Right cardiac atrium (tissue), 5 donors: ENCODE data around the gene LCT. TPM values are rescaled to one million over a fixed set of nuclear protein-coding genes. Genes with fewer than 3 reads are reported as not detected.

Experiments used
- ATAC-seq, 2 donors: fragments of 200-7000 bp; cut with Tn5 transposase; one replicate each; pipeline versions ENCODE4 v1.8.0 to v1.9.1; 2020; ENCODE audit warnings: moderate library complexity in 2 of 2, mild to moderate bottlenecking in 1 of 2
- DNase-seq, 3 donors: peaks; one replicate each; pipeline ENCODE4 v3.0.0-alpha.2; 2020
- H3K27ac ChIP-seq: one replicate; pipeline ENCODE4 v1.5.1; 2013; ENCODE audit warnings: mild to moderate bottlenecking, low read length, control low read depth, moderate library complexity
- H3K27me3 ChIP-seq: one replicate; pipeline ENCODE4 v1.6.1; 2013; ENCODE audit not compliant: control insufficient read depth, insufficient read depth
- H3K4me1 ChIP-seq: one replicate; pipeline ENCODE4 v1.6.1; 2013; ENCODE audit warnings: low read length; ENCODE audit not compliant: control insufficient read depth, insufficient read depth
- H3K4me3 ChIP-seq: one replicate; pipeline ENCODE4 v1.5.1; 2013; ENCODE audit warnings: low read length, control low read depth
- H3K9me3 ChIP-seq: one replicate; pipeline ENCODE4 v1.6.1; 2013; ENCODE audit warnings: low read length; ENCODE audit not compliant: control insufficient read depth
- WGBS: extraction: QIAGEN DNeasy Blood & Tissue Kit; methylation state at CpG from one replicate; pipeline ENCODE4 v1.1.7; 2013; 5-methylcytosine and 5-hydroxymethylcytosine counted together
- intact Hi-C, 4 donors: fragments of 100-400 bp; cut with DNase I; formaldehyde crosslinking; loops; one replicate each; pipeline versions ENCODE4 v1.11.0 to v1.14.0; 2022 to 2023
- polyA plus RNA-seq: library from polyadenylated mRNA; stranded (reverse); fragments of 200-250 nt; gene quantifications from one replicate; pipeline ENCODE4 v1.2.3, GENCODE V29; 2013
- total RNA-seq, 4 donors: library from RNA; stranded (reverse); fragmentation: NEBNext Ultra II Directional; extraction: Animal tissue kit (Norgen Biotek cat#: 25700); gene quantifications; one replicate each; pipeline ENCODE4 v1.2.1, GENCODE V29; 2021
- donor health status: healthy with polysubstance abuse.
- donor health status: DM: no; HTN: yes; CAD: no.
- donor health status: DM: no; HTN: no; CAD: no.
- donor health status: DM: no; HTN: yes; CAD: no; lungs with severe emphysema.
- donor health status: DM: yes; HTN: yes; CAD: no.

LCT gene
- total and polyA plus RNA-seq, 5 donors: not detected

DNA sequence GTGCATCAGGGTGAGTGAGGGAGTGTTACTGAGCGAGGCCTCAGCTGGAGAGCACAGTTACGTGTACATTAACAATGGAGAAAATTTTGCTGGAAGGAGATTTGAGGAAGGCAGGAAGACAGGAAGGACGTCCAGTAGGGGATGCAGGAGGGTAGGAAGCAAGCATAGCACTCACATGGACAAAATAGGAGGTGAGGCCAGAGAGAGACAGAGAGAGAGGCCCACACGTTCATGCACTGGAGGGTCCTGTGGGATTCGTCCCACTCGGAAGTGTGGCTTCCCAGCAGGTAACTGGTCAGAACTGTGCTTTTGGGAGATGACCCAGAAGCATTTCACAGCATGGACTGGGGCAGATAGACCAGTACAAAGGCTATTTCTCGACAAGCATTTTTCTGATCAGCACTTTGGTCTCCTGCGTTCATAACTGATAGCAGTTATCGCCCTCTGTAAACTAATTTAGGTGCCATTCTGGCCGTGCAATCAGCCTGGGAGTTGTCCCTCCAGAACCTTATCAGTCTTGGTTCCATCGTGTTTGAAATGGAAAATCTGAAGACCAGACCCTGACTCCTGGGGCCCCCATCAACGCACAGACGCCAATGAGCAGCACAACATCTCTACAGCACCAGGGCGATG is 5.7 kb downstream of the LCT start:
- DNase-seq (no peak), ATAC-seq (no peak)
- Histone ChIP-seq H3K4me3 (no peak overlapping the region), H3K9me3 (no peaks in the 10 kb centered on the region), H3K27me3 (no peaks in the 10 kb centered on the region), H3K4me1 (no peaks in the 10 kb centered on the region), H3K27ac (no peak overlapping the region)
- WGBS: 74% methylated on average over 14 of the region's 14 CpGs
- intact Hi-C loops: no loop called here

DNA sequence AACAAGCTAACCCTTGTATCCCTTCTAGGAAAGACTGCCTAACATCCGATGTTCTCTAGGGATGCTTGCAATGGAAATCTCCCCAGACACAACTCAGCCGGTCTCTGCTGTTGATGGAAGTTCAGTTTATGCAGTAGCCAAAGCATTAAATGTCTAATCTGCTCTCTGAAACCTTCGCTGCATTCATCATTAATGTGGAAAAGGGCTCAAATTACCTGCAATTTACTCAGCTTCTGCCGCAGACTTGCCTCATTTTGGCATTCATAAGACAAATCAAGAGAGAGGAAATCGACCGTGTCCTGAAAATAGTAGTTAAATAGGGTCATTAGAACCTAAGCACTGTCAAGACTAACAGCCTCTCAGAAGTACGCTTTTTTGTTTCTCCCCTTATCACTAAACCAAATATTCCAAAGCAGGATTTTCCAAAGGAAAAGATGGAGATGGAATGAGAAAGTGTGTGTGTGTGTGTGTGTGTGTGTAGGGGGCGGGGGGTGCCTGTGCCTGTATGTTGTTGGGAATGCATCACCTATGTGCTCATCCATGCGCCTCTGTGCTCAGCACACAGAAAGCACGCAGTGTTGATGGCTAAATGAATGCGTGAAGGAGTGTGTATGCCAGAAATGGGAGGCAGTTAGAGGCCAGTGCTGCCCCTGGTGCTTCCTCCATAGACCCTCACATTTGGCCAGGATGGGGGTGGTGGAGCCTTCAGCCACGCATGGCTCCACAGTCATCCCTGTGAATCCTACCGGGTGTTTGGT is 7.4 kb downstream of the LCT start:
- DNase-seq (no peak), ATAC-seq (no peak)
- Histone ChIP-seq H3K27me3 (no peaks in the 10 kb centered on the region), H3K9me3 (no peaks in the 10 kb centered on the region), H3K27ac (no peak overlapping the region), H3K4me1 (no peaks in the 10 kb centered on the region), H3K4me3 (no peak overlapping the region)
- intact Hi-C loops: no loop called here
- 84% methylated on average over 13 of the region's 13 CpGs for WGBS

DNA sequence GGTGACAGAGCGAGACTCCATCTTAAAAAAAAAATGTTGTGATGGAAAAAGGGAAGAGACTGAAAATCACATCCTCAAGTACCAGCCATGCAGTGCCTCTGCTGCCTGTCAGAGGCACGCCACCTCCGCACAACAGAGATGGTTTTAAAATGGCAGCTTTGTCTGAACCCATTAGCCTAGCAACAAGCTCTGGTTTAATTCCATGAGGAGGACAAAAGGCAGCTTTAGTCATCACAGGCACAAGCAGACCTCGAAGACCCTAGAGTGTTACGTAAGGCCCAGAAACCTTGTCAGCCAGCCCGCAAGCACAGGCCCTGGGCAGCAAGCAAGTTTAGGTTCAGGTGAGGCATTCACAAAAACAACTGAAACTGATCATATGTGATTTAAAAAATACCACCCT is 10.4 kb downstream of the LCT start:
- DNase-seq: no peak
- H3K4me3 ChIP-seq: no peak overlapping the region
- no peaks in the 10 kb centered on the region for H3K4me1 ChIP-seq
- no peak overlapping the region for H3K27ac ChIP-seq
- no peak for ATAC-seq
- H3K9me3 ChIP-seq: no peaks in the 10 kb centered on the region
- 94% methylated on average over 6 of the region's 6 CpGs for WGBS
- intact Hi-C loops: no loop called here
- H3K27me3 ChIP-seq: no peaks in the 10 kb centered on the region

GRCh38 chr2:135825550-135826176 is 11.3 kb downstream of the LCT start:
- intact Hi-C loops: no loop called here
- Histone ChIP-seq H3K27ac (no peak overlapping the region), H3K4me3 (no peak overlapping the region), H3K9me3 (no peaks in the 10 kb centered on the region), H3K4me1 (no peaks in the 10 kb centered on the region), H3K27me3 (no peaks in the 10 kb centered on the region)
- 47% methylated on average over 11 of the region's 11 CpGs for WGBS
- ATAC-seq (peak in 1 of 2 donors; percentile 80), DNase-seq (no peak)

DNA sequence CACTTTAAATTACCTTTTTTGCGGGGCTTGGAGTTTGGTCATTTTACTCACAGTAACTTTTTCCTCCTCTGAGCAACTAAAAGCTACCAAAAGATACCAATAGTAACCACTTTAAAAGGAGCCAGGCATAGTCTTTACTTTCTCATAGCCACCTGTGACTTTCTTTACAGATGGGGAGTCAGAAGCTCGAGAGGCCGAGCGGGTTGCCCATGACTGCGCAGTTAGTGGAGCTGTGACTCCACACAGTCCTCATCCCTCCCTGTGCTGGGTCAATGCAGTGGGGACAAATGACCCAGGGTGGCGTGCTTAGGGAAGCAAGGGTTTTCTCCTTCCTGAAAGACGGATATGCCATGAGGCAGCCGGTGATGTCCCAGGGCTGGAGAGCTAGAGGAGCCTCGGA is 11.9 kb downstream of the LCT start:
- no peak overlapping the region for H3K27ac ChIP-seq
- H3K27me3 ChIP-seq: no peaks in the 10 kb centered on the region
- intact Hi-C loops: no loop called here
- no peak overlapping the region for H3K4me3 ChIP-seq
- H3K9me3 ChIP-seq: no peaks in the 10 kb centered on the region
- peak in 1 of 2 donors; percentile 30 for ATAC-seq
- WGBS: 83% methylated on average over 9 of the region's 9 CpGs
- DNase-seq: no peak
- no peaks in the 10 kb centered on the region for H3K4me1 ChIP-seq

DNA sequence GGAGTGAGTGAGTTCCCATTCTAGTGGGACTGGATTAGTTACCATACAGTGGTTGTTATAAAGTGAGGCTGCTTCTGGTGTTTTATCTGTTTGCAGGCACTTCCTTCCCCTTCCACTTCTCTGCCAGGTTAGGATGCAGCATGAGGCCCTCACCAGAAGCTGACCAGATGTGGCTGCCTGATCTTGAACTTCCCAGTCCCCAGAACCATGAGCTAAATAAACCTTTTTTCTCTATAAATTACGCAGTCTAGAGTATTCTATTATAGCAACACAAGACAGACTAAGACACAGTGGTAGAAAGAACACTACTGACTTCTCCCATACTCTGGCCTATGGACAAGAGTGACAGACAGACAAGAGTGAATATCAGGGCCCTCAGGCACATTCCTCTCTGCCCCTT is 14.1 kb downstream of the LCT start:
- H3K27ac ChIP-seq: no peak overlapping the region
- no peak for DNase-seq
- WGBS: 95% methylated on average over 1 of the region's 1 CpG
- ATAC-seq: no peak
- H3K4me1 ChIP-seq: no peaks in the 10 kb centered on the region
- H3K4me3 ChIP-seq: no peak overlapping the region
- H3K9me3 ChIP-seq: no peaks in the 10 kb centered on the region
- intact Hi-C loops: no loop called here
- no peaks in the 10 kb centered on the region for H3K27me3 ChIP-seq

DNA sequence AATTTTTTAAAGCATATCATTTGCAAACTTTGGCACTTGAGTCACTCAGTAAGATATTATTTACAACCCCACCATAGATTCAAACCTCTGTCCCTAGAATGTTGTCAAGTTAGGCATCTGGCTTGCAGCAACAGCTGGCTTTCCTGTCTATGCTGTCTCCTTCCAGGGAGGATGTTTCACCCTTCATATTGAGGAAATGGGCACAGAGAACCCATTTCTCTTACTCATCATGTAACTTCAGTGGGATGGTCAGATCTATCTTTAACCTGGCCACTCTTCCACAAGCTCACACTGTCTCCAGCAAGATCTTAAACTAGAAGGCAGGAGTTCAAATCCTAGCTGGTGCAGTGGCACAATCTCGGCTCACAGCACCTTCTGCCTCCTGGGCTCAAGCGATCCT is 15.8 kb downstream of the LCT start:
- H3K27me3 ChIP-seq: no peaks in the 10 kb centered on the region
- ATAC-seq (no peak), DNase-seq (no peak)
- WGBS: 91% methylated on average over 2 of the region's 2 CpGs
- no peak overlapping the region for H3K4me3 ChIP-seq
- H3K9me3 ChIP-seq: no peaks in the 10 kb centered on the region
- no peak overlapping the region for H3K27ac ChIP-seq
- intact Hi-C loops: no loop called here
- H3K4me1 ChIP-seq: no peaks in the 10 kb centered on the region

- no peak for DNase-seq
- WGBS: 61% methylated on average over 9 of the region's 9 CpGs
- Histone ChIP-seq H3K27ac (no peak overlapping the region), H3K4me1 (no peaks in the 10 kb centered on the region), H3K27me3 (no peaks in the 10 kb centered on the region), H3K9me3 (no peaks in the 10 kb centered on the region), H3K4me3 (no peak overlapping the region)
- intact Hi-C loops: no loop called here
- no peak for ATAC-seq
Measured at GRCh38 chr2:135820003-135820618, 16.9 kb downstream of the LCT start.

DNA sequence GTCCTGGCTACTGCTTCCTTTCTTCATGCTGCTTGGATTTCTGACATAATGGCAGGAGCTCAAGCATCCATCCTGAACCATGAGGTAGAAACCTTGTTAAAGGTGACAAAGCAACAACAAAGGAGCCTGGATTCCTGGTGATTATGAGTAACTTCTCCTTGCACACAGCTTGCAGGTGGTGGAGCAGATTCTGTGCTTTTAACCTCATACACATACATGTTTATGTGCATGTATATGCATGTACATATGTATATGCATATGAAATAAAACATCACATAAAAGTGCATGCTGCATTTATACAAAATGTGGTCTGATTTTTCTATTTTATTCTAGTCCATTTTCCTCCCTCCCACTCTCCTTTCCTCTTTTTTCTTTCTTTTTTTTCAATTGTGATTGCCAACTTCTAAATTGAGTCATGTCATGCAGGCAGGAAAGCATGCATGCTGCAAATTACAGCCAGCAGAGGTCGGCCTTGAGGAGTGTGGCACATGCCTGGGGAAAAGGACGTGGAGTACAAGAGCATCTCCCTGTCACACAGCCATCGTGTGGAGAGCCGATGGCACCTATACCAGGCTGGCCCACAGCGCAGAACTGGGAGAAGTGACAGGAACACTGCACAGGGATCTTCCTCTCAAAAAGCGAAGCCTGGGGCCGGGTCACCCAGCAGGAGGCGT is 17.9 kb downstream of the LCT start:
- Histone ChIP-seq H3K9me3 (no peaks in the 10 kb centered on the region), H3K27ac (no peak overlapping the region), H3K27me3 (no peaks in the 10 kb centered on the region), H3K4me3 (no peak overlapping the region), H3K4me1 (no peaks in the 10 kb centered on the region)
- ATAC-seq: no peak
- 74% methylated on average over 8 of the region's 8 CpGs for WGBS
- DNase-seq: no peak
- intact Hi-C loops: no loop called here

GRCh38 chr2:135817951-135818350 is 19.0 kb downstream of the LCT start:
- no peaks in the 10 kb centered on the region for H3K9me3 ChIP-seq
- intact Hi-C loops: no loop called here
- 55% methylated on average over 4 of the region's 4 CpGs for whole genome bisulfite sequencing
- no peak for ATAC-seq
- no peak for DNase-seq
- H3K4me3 ChIP-seq: no peak overlapping the region
- H3K27me3 ChIP-seq: no peaks in the 10 kb centered on the region
- no peaks in the 10 kb centered on the region for H3K4me1 ChIP-seq
- H3K27ac ChIP-seq: no peak overlapping the region

GRCh38 chr2:135817466-135817865 is 19.5 kb downstream of the LCT start:
- ATAC-seq (no peak), DNase-seq (no peak)
- 84% methylated on average over 18 of the region's 18 CpGs for WGBS
- intact Hi-C loops: no loop called here
- Histone ChIP-seq H3K4me1 (no peaks in the 10 kb centered on the region), H3K4me3 (no peak overlapping the region), H3K27ac (no peak overlapping the region), H3K9me3 (no peaks in the 10 kb centered on the region), H3K27me3 (no peaks in the 10 kb centered on the region)
